GM18505 (cell line): ENCODE results near the gene MBNL2.

Experiments
- ATAC-seq: cut with Tn5 transposase; IDR thresholded peaks from one replicate; pipeline ENCODE4 v1.9.1; 2021; ENCODE audit not compliant: unreplicated experiment
- POLR2A ChIP-seq: IDR thresholded peaks from 4 replicates; pipeline ENCODE4 v1.6.1; 2011; ENCODE audit warnings: borderline replicate concordance; ENCODE audit not compliant: insufficient read depth, insufficient read length; ENCODE audit errors: extremely low read depth

Gene MBNL2

GRCh38 chr13:97432917-97433726 lies 211.0 kb downstream of the MBNL2 start:
- TF ChIP-seq POLR2A: peak; percentile 15
- ATAC-seq: peak; percentile 72

GRCh38 chr13:97433727-97434396 lies 211.7 kb downstream of the MBNL2 start, which contains the start of gene RAP2A:
TSS of gene RAP2A (plus strand) at chr13:97434169. CDS start at chr13:97434471, 302 bp downstream.
- ATAC-seq: peak; percentile 49
- TF ChIP-seq POLR2A: peak; percentile 64

- TF ChIP-seq POLR2A: no peak
- ATAC-seq: peak; percentile 7
Observed at GRCh38 chr13:97434397-97435201, 212.5 kb downstream of the MBNL2 start.

- no peak for TF ChIP-seq POLR2A
- no peak for ATAC-seq
Observed at GRCh38 chr13:97435323-97435722, 213.2 kb downstream of the MBNL2 start.

- ATAC-seq: no peak
- TF ChIP-seq POLR2A: no peak
Observed at GRCh38 chr13:97435794-97436193, 213.7 kb downstream of the MBNL2 start.

GRCh38 chr13:97436845-97437244 lies 214.7 kb downstream of the MBNL2 start:
- no peak for ATAC-seq
- TF ChIP-seq POLR2A: no peak

DNA sequence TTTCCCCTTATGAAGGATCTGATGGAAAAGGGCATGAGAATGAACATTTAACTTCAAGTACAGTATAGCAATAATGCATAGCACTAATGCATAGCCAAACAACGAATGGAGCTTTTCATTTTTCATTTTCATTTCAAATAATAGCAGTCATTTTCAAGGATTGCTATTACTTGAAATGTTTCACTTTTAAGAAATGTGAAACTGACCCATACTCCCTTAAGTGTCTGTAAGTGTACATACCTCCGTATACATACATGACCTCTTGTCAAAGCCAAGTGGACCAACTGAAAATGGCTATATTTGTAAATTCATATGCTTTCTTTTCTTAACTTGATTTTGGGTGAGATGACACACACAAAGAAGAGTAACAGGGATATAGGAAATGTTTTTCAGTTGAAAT lies 215.6 kb downstream of the MBNL2 start:
- ATAC-seq: no peak
- TF ChIP-seq POLR2A: no peak

DNA sequence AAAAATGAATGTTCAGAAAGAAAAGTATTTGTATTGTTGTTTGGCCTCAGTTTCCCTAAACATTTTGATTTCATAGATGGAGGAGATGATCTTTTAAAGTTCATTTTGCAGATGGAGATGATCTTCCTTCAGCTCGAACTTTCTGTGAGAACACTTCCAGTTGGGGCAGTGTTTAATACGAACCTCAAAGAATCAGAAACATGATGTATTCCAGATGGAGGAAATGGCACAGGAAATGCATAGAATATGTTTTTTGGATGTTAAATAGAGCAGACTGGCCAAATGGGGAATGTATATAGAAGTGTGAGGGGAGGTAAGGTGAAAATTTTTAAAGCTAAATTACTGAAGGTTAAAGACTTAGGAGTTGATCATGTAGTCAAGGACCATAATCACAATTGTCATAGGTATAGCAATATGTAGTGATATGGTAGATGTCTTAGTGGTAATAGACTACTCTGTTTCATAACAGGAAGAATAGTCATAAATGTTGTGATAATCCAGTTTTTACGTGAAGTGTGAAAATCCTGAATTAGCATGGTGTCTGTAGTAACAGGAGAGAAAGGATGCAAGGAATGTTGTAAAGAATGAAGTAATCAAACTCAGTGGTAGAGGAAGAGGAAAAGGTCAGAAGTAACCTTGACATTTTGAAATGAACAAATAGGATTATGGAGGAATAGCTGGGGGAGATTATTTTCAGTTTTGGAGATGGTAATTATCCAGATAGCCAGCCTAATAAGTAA lies 216.9 kb downstream of the MBNL2 start:
- no peak for TF ChIP-seq POLR2A
- ATAC-seq: no peak

DNA sequence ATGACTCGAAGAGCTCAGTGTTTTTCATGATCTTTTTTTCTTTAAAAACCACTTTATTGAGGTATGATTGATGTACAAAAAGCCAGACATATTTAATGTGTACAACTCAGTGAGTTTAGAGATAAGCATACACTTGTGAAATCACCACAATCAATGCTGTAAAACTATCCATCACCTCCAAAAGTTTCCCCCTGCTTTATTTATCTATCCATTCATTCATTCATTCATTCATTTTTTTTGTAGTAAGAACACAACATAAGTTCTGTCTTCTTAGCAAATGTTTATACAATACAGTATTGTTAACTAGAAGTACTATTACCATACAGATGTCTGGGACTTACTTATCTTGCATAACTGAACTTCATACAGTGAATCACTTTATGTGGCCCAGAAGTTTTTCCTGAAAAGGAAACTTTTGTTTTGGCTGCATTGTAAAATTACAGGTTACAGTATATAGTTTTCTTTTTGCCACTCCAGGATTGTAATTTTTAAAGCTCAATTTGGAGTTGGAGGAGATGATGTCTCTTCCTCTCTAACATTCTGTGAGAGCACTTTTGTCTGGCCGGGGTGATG lies 218.6 kb downstream of the MBNL2 start:
- ATAC-seq: no peak
- no peak for TF ChIP-seq POLR2A

GRCh38 chr13:97441368-97441767 lies 219.2 kb downstream of the MBNL2 start:
- no peak for TF ChIP-seq POLR2A
- peak; percentile 52 for ATAC-seq
